ENCODE data around the gene CCP110. TPM values are rescaled to one million over a fixed set of nuclear protein-coding genes. Genes with fewer than 3 reads are reported as not detected.

CCP110 gene
- total and polyA plus RNA-seq, 2 experiments from 2014 or later: 10.7 to 20.9 TPM

GRCh38 chr16:19499006-19499405, 24.7 kb upstream of the CCP110 start (continued):
- TF ChIP-seq ZNF462 (CRISPR knock-in tag; IDR thresholded peaks at IDR 0.05) (no peak), CTCF (conservative IDR thresholded peaks at IDR 0.05; ENCODE audit: low read depth in 2 of 2) (no peak), ZNF114 (CRISPR knock-in tag; IDR thresholded peaks at IDR 0.05) (no peak)

GRCh38 chr16:19499481-19499880, 24.3 kb upstream of the CCP110 start:
- Mint-ChIP-seq H3K4me1 (no peaks in the 10 kb centered on the region), H3K27ac (no peak overlapping the region), H3K4me3 (no peak overlapping the region), H3K36me3 (ENCODE audit: low read depth) (peaks cover 42% of the 10 kb centered on the region), H3K9me3 (no peaks in the 10 kb centered on the region), H3K27me3 (ENCODE audit: insufficient read depth, low read depth, poor library complexity) (no peaks in the 10 kb centered on the region)
- no peak overlapping the region for H3K4me3 ChIP-seq
- ATAC-seq (no peak), DNase-seq (ENCODE audit: low spot score) (no peak)
- TF ChIP-seq CTCF (conservative IDR thresholded peaks at IDR 0.05; ENCODE audit: low read depth in 2 of 2) (no peak), NANOG (IDR thresholded peaks at IDR 0.05; ENCODE audit: borderline replicate concordance) (no peak), STAT1 (IDR thresholded peaks at IDR 0.05; ENCODE audit: unreplicated experiment) (no peak), ZNF331 (CRISPR knock-in tag; IDR thresholded peaks at IDR 0.05; ENCODE audit: low read depth) (no peak), POLR2AphosphoS5 (IDR thresholded peaks at IDR 0.05; ENCODE audit: low read depth) (no peak), EZH2phosphoT487 (IDR thresholded peaks at IDR 0.05; ENCODE audit: unreplicated experiment) (no peak), CREB1 (CRISPR knock-in tag; IDR thresholded peaks at IDR 0.05; ENCODE audit: low read depth) (no peak), EZH2 (IDR thresholded peaks at IDR 0.05; ENCODE audit: low read depth, unreplicated experiment) (no peak), ETS1 (IDR thresholded peaks at IDR 0.05) (no peak)
- H4K20me1 ChIP-seq (replicated peaks; ENCODE audit: insufficient read depth): no peaks in the 10 kb centered on the region; the same call in 1 of the 2 replicates
- no peak overlapping the region for H2AFZ ChIP-seq
- H3K36me3 ChIP-seq (ENCODE audit: insufficient read depth): peaks cover 16% of the 10 kb centered on the region
- H3K27me3 ChIP-seq (ENCODE audit: insufficient read depth): no peaks in the 10 kb centered on the region
- H3K79me2 ChIP-seq (replicated peaks; ENCODE audit: insufficient read depth): no peaks in the 10 kb centered on the region
- H3F3A ChIP-seq (replicated peaks; ENCODE audit: low read depth): no peaks in the 10 kb centered on the region
- H3K4me1 ChIP-seq (ENCODE audit: insufficient read depth): no peaks in the 10 kb centered on the region
- no peak overlapping the region for H3K27ac ChIP-seq (ENCODE audit: low read depth)
- no peaks in the 10 kb centered on the region for H3K9me2 ChIP-seq (ENCODE audit: insufficient read depth)
- H3K4me2 ChIP-seq: no peak overlapping the region

All from GM23338 (cell line).